Sigmoid colon (tissue), 7 donors: ENCODE results near the gene CLTCL1. TPM values are rescaled to one million over a fixed set of nuclear protein-coding genes. Genes with fewer than 3 reads are reported as not detected.
"Not testable (repeated sequence)": the region's sequence is repeated elsewhere in the genome, so short reads cannot be mapped to it uniquely, and the experiment has no call there.

Experiments
- DNase-seq: peaks from one replicate; pipeline ENCODE4 v3.0.0-alpha.2; 2019
- H3K27ac ChIP-seq, 4 donors: fragments of 200-600 bp; sonication (generic); one replicate each; pipeline ENCODE4 v1.5.1; 2016 to 2019; ENCODE audit warnings: mild to moderate bottlenecking in 1 of 4
- H3K27me3 ChIP-seq, 3 donors: fragments of 200-600 bp; sonication (generic); one replicate each; pipeline ENCODE4 v1.5.1; 2019; ENCODE audit warnings: mild to moderate bottlenecking in 1 of 3
- H3K36me3 ChIP-seq, 4 donors: fragments of 200-600 bp; sonication (generic); one replicate each; pipeline ENCODE4 v1.5.1; 2016 to 2019
- H3K4me1 ChIP-seq, 4 donors: fragments of 200-600 bp; sonication (generic); one replicate each; pipeline ENCODE4 v1.5.1; 2017 to 2019
- H3K4me3 ChIP-seq, 4 donors: fragments of 200-600 bp; sonication (generic); one replicate each; pipeline ENCODE4 v1.5.1; 2017 to 2019; ENCODE audit warnings: mild to moderate bottlenecking in 2 of 4, moderate library complexity in 1 of 4
- H3K9me3 ChIP-seq, 4 donors: fragments of 200-600 bp in 3 of 4; sonication (generic) in 3 of 4; one replicate each; pipeline versions ENCODE4 v1.5.1 to v1.6.1; 2013 to 2019
- EP300 ChIP-seq, 4 donors: sonication (generic); formaldehyde crosslinking; IDR thresholded peaks; one replicate each; pipeline ENCODE4 v1.6.1; 2017; ENCODE audit warnings: antibody characterized with exemption in 4 of 4
- POLR2A ChIP-seq, 2 donors: fragments of 450-650 bp; IDR thresholded peaks; one replicate each; pipeline ENCODE4 v1.6.1; 2016; ENCODE audit warnings: antibody characterized with exemption in 2 of 2, mild to moderate bottlenecking in 2 of 2, moderate library complexity in 2 of 2
- POLR2AphosphoS5 ChIP-seq, 4 donors: sonication (generic); formaldehyde crosslinking; IDR thresholded peaks; one replicate each; pipeline ENCODE4 v1.6.1; 2017; ENCODE audit warnings: antibody characterized with exemption in 4 of 4
- WGBS, 2 donors: extraction: QIAGEN DNeasy Blood & Tissue Kit; methylation state at CpG; one replicate each; pipeline ENCODE4 v1.1.7; 2013; 5-methylcytosine and 5-hydroxymethylcytosine counted together
- intact Hi-C: fragments of 100-400 bp; cut with DNase I; formaldehyde crosslinking; loops from one replicate; pipeline ENCODE4 v1.15.1; 2023
- polyA plus RNA-seq, 3 donors: library from polyadenylated mRNA; stranded (reverse); fragments of 200-250 nt; gene quantifications; one replicate each; pipeline ENCODE4 v1.2.3, GENCODE V29; 2013
- total RNA-seq, 4 donors: library from RNA; depleted of rRNA; stranded (reverse); fragments of >200 nt; gene quantifications; one replicate each; pipeline ENCODE4 v1.1.0, GENCODE V29; 2016
- TF ChIP-seq, protein P1 (sequence below), 4 experiments: fragments of 450-650 bp in 3 of 4; fragments of 200-600 bp in 1 of 4; IDR thresholded peaks; one replicate each; pipeline ENCODE4 v1.5.1; 2016 to 2019; ENCODE audit warnings: antibody characterized with exemption in 4 of 4, mild to moderate bottlenecking in 3 of 4, moderate library complexity in 2 of 4
- donor health status: healthy with polysubstance abuse.
- donor health status: Bipolar disorder and iron deficiency.
- donor health status: healthy.

Gene CLTCL1
- total and polyA plus RNA-seq, 7 donors, result 0.92 to 5.0 (median 2.4) TPM

DNA sequence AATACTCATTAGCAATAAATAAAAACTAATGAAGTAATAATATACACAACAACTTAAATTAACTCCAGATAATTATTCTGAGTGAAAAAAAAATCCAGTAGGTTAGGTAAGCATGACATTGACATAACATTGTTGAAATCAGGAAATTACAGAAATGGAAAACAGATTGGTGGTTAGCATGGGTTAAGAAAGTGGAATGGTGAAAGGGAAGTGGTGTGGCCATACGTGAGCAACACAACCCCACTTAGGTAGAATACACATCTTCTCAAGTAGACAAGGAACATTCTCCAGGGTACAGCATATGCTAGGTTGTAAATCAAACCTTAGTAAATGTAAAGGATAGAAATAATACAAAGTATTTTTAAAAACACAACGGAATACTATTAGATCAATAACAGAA is 30.2 kb upstream of the CLTCL1 start:
- Histone ChIP-seq H3K27ac (no peak overlapping the region), H3K27me3 (no peaks in the 10 kb centered on the region), H3K36me3 (no peaks in the 10 kb centered on the region), H3K4me3 (no peak overlapping the region), H3K4me1 (no peaks in the 10 kb centered on the region), H3K9me3 (peaks cover 0 to 12% (median 4%) of the 10 kb centered on the region in 4 donors)
- 80 to 89% methylated on average over 2 of the region's 2 CpGs for WGBS, 2 donors
- intact Hi-C loops, result no loop called here
- no peak for DNase-seq
- no peak for TF ChIP-seq POLR2AphosphoS5 (IDR thresholded peaks at IDR 0.05)
- no peak for TF ChIP-seq POLR2A (IDR thresholded peaks at IDR 0.05)
- TF ChIP-seq, protein P1, sequence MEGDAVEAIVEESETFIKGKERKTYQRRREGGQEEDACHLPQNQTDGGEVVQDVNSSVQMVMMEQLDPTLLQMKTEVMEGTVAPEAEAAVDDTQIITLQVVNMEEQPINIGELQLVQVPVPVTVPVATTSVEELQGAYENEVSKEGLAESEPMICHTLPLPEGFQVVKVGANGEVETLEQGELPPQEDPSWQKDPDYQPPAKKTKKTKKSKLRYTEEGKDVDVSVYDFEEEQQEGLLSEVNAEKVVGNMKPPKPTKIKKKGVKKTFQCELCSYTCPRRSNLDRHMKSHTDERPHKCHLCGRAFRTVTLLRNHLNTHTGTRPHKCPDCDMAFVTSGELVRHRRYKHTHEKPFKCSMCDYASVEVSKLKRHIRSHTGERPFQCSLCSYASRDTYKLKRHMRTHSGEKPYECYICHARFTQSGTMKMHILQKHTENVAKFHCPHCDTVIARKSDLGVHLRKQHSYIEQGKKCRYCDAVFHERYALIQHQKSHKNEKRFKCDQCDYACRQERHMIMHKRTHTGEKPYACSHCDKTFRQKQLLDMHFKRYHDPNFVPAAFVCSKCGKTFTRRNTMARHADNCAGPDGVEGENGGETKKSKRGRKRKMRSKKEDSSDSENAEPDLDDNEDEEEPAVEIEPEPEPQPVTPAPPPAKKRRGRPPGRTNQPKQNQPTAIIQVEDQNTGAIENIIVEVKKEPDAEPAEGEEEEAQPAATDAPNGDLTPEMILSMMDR (IDR thresholded peaks at IDR 0.05), result no peak
- TF ChIP-seq EP300 (IDR thresholded peaks at IDR 0.05), result no peak

DNA sequence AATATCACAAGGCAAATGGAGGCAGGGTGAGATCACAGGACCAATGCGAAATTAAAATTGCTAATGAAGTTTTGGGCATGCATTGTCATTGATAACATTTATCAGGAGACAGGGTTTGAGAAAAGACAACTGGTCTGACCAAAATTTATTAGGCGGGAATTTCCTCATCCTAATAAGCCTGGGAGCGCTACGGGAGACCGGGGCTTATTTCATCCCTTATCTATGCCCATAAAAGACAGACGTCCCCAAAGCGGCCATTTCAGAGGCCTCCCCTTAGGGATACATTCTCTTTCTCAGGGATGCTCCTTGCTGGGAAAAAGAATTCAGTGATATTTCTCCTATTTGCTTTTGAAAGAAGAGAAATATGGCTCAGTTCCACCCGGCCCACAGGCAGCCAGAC is 28.6 kb upstream of the CLTCL1 start:
- peaks cover 0 to 24% (median 10%) of the 10 kb centered on the region in 4 donors for H3K9me3 ChIP-seq
- H3K27ac ChIP-seq, DNase-seq, H3K4me3 ChIP-seq, H3K36me3 ChIP-seq, intact Hi-C loops, H3K27me3 ChIP-seq, H3K4me1 ChIP-seq: not testable (repeated sequence)
- 93 to 95% methylated on average over 8 of the region's 8 CpGs for WGBS, 2 donors

DNA sequence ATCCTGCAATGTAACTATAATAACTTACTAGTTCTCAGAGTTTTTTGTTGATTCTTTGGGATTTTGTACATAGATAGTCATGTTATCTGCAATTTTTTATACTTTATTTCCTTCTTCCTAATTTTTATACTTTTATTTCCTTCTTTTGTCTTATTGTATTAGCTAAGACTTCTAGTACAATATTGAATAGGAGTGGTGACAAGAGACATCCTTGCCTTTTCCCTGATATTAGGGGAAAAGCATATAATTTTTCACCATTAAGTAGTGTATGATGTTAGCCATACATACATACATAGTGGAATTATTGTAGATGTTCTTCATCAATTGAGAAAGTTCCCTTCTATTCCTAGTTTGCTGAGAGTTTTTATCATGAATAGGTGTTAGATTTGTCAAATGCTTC is 27.8 kb upstream of the CLTCL1 start:
- intact Hi-C loops, result no loop called here

DNA sequence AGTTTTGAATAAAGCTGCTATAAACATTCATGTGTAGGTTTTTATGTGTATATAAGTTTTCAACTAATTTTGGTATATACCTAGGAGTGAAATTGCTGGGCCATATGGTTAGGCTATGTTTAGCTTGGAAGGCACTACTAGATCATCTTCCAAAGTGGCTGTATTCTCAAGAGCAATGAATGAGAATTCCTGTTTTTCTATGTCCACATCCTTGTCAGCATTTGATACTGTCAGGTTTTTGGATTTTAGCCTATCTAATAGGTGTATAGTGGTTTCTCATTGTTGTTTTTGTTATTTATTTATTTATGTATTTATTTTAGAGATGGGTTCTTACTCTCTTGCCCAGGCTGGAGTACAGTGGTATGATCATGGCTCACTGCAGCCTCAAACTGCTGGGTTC is 26.3 kb upstream of the CLTCL1 start:
- H3K4me1 ChIP-seq, result no peaks in the 10 kb centered on the region
- no peak for DNase-seq
- no peaks in the 10 kb centered on the region for H3K27me3 ChIP-seq
- H3K27ac ChIP-seq, result no peak overlapping the region
- intact Hi-C loops, result no loop called here
- H3K9me3 ChIP-seq, result peaks cover 0 to 24% (median 10%) of the 10 kb centered on the region in 4 donors
- no peak for TF ChIP-seq POLR2A (IDR thresholded peaks at IDR 0.05)
- no peak overlapping the region for H3K4me3 ChIP-seq
- H3K36me3 ChIP-seq, result no peaks in the 10 kb centered on the region

More for the DNA sequence above, 27.8 kb upstream of the CLTCL1 start:
- no peaks in the 10 kb centered on the region for H3K27me3 ChIP-seq
- TF ChIP-seq, protein P1 (IDR thresholded peaks at IDR 0.05), result no peak
- TF ChIP-seq POLR2AphosphoS5 (IDR thresholded peaks at IDR 0.05), result no peak
- TF ChIP-seq POLR2A (IDR thresholded peaks at IDR 0.05), result no peak
- TF ChIP-seq EP300 (IDR thresholded peaks at IDR 0.05), result no peak
- H3K4me3 ChIP-seq, result no peak overlapping the region
- no peak overlapping the region for H3K27ac ChIP-seq
- H3K4me1 ChIP-seq, result no peaks in the 10 kb centered on the region
- H3K36me3 ChIP-seq, result no peaks in the 10 kb centered on the region
- peaks cover 0 to 24% (median 10%) of the 10 kb centered on the region in 4 donors for H3K9me3 ChIP-seq
- no peak for DNase-seq

DNA sequence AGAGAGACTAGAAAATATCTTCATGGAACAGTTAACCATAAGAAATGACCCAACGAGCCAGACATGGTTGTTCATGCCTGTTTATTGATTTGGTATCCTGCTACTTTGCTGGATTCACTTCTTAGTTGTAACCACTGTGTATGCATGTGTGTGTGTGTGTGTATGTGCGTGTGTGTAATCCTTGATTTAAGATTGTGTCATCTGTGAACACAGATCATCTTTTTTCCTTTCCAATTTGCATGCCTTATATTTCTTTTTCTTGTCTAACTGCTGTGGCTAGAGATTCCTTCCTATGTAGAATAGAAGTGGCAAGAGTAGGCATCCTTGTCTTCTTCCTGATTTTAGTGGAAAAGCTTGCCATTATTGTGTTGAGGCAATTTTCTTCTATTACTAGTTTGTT is 16.4 kb upstream of the CLTCL1 start:
- no peaks in the 10 kb centered on the region for H3K9me3 ChIP-seq
- TF ChIP-seq, protein P1 (IDR thresholded peaks at IDR 0.05), result no peak
- TF ChIP-seq POLR2AphosphoS5 (IDR thresholded peaks at IDR 0.05), result no peak
- H3K4me3 ChIP-seq, result no peak overlapping the region
- no peak overlapping the region for H3K27ac ChIP-seq
- no peaks in the 10 kb centered on the region for H3K36me3 ChIP-seq
- no peak for DNase-seq
- no peaks in the 10 kb centered on the region for H3K4me1 ChIP-seq
- intact Hi-C loops, result no loop called here
- 78 to 83% methylated on average over 2 of the region's 2 CpGs for WGBS, 2 donors
- no peaks in the 10 kb centered on the region for H3K27me3 ChIP-seq

DNA sequence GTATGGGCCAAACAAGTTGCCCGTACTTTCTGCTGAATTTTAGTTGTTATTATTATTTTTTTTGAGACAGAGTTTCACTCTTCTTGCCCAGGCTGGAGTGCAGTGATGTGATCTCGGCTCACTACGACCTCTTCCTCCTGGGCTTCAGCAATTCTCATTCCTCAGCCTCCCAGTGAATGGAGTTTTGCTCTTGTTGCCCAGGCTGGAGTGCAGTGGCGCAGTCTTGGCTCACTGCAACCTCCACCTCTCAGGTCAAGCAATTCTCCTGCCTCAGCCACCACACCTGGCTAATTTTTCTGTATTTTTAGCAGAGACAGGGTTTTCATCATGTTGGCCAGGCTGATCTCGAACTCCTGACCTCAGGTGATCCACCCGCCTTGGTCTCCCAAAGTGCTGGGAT is 15.0 kb upstream of the CLTCL1 start:
- H3K36me3 ChIP-seq, H3K9me3 ChIP-seq, H3K4me3 ChIP-seq, H3K27me3 ChIP-seq, intact Hi-C loops, DNase-seq, H3K27ac ChIP-seq, H3K4me1 ChIP-seq: not testable (repeated sequence)
- WGBS, 2 donors, result 88 to 94% methylated on average over 6 of the region's 6 CpGs
